SK-N-SH treated with all-trans-retinoic acid at 6 μM for 48 hours (cell line): ENCODE data around the gene RGS6.

Experiments used
- GLIS3 ChIP-seq: fragments of 250-450 bp; sonication (Bioruptor Pico); IDR thresholded peaks from 2 replicates; pipeline ENCODE4 v1.5.0; 2020; ENCODE audit warnings: mild to moderate bottlenecking, moderate library complexity
- RARB ChIP-seq: fragments of 250-450 bp; sonication (Bioruptor Pico); IDR thresholded peaks from 2 replicates; pipeline ENCODE4 v1.8.0; 2021; ENCODE audit warnings: mild to moderate bottlenecking, moderate library complexity
- TF ChIP-seq, protein P1 (sequence below): fragments of 250-450 bp; sonication (Bioruptor Pico); IDR thresholded peaks from 2 replicates; pipeline ENCODE4 v1.5.1; 2021; ENCODE audit warnings: mild to moderate bottlenecking, moderate library complexity
- TF ChIP-seq, protein P2 (sequence below): fragments of 250-450 bp; sonication (Bioruptor Pico); IDR thresholded peaks from 2 replicates; pipeline ENCODE4 v1.5.1; 2020; ENCODE audit warnings: low read depth, mild to moderate bottlenecking, moderate library complexity
- TF ChIP-seq, protein P3 (sequence below): fragments of 250-450 bp; sonication (Bioruptor Pico); IDR thresholded peaks from 2 replicates; pipeline ENCODE4 v1.8.0; 2020; ENCODE audit warnings: mild to moderate bottlenecking, moderate library complexity, borderline replicate concordance

DNA sequence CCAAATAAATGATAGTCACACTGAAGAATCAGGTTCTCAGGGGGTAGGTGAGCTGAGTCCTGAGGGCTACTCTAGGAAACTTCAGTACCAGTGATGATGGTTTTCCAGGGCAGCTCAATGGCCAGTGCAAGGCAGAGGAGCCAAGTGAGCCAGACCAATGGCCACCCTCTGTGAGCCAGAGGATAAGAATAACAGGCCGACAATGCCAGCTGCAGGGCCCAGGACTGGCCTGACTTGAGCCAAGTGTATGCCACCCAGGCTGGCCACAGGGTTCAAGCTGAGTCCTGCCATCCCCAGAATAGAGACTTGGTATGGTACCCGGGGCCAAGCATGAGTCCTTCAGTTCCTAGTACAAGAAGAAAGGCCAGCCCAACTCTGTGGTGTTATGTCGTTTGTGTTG lies 606.2 kb downstream of the RGS6 start:
- TF ChIP-seq, protein P1, sequence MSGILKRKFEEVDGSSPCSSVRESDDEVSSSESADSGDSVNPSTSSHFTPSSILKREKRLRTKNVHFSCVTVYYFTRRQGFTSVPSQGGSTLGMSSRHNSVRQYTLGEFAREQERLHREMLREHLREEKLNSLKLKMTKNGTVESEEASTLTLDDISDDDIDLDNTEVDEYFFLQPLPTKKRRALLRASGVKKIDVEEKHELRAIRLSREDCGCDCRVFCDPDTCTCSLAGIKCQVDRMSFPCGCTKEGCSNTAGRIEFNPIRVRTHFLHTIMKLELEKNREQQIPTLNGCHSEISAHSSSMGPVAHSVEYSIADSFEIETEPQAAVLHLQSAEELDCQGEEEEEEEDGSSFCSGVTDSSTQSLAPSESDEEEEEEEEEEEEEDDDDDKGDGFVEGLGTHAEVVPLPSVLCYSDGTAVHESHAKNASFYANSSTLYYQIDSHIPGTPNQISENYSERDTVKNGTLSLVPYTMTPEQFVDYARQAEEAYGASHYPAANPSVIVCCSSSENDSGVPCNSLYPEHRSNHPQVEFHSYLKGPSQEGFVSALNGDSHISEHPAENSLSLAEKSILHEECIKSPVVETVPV, result no peak
- no peak for TF ChIP-seq RARB (CRISPR knock-in tag)
- TF ChIP-seq, protein P2, sequence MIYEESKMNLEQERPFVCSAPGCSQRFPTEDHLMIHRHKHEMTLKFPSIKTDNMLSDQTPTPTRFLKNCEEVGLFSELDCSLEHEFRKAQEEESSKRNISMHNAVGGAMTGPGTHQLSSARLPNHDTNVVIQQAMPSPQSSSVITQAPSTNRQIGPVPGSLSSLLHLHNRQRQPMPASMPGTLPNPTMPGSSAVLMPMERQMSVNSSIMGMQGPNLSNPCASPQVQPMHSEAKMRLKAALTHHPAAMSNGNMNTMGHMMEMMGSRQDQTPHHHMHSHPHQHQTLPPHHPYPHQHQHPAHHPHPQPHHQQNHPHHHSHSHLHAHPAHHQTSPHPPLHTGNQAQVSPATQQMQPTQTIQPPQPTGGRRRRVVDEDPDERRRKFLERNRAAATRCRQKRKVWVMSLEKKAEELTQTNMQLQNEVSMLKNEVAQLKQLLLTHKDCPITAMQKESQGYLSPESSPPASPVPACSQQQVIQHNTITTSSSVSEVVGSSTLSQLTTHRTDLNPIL (CRISPR knock-in tag), result no peak
- no peak for TF ChIP-seq GLIS3 (CRISPR knock-in tag)
- TF ChIP-seq, protein P3, sequence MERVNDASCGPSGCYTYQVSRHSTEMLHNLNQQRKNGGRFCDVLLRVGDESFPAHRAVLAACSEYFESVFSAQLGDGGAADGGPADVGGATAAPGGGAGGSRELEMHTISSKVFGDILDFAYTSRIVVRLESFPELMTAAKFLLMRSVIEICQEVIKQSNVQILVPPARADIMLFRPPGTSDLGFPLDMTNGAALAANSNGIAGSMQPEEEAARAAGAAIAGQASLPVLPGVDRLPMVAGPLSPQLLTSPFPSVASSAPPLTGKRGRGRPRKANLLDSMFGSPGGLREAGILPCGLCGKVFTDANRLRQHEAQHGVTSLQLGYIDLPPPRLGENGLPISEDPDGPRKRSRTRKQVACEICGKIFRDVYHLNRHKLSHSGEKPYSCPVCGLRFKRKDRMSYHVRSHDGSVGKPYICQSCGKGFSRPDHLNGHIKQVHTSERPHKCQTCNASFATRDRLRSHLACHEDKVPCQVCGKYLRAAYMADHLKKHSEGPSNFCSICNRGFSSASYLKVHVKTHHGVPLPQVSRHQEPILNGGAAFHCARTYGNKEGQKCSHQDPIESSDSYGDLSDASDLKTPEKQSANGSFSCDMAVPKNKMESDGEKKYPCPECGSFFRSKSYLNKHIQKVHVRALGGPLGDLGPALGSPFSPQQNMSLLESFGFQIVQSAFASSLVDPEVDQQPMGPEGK (CRISPR knock-in tag), result no peak
